Measurements from ENCODE around the gene UCN. TPM values are rescaled to one million over a fixed set of nuclear protein-coding genes. Genes with fewer than 3 reads are reported as not detected.

Gene UCN
- total RNA-seq, 1 experiment from 2014 or later, result 1.5 TPM

- no peak overlapping the region for H3K9ac ChIP-seq (ENCODE audit: extremely low read depth, insufficient read length, low read length)
- no peak overlapping the region for H3K23ac ChIP-seq (ENCODE audit: insufficient read length, low read depth, low read length)
- H2BK120ac ChIP-seq (ENCODE audit: low read depth, low read length, poor library complexity, severe bottlenecking), result no peak overlapping the region
- no peak overlapping the region for H2BK20ac ChIP-seq (ENCODE audit: low read depth, low read length, poor library complexity, severe bottlenecking)
- no peak overlapping the region for H3K27ac ChIP-seq (ENCODE audit: insufficient read length, low read depth, low read length)
- H2BK5ac ChIP-seq (ENCODE audit: insufficient read length, low read length), result no peak overlapping the region
- H4K8ac ChIP-seq (replicated peaks; ENCODE audit: insufficient read length, low read depth, low read length), result no peak overlapping the region
- H3K79me2 ChIP-seq (ENCODE audit: insufficient read depth, low read length), result no peaks in the 10 kb centered on the region
- H3K14ac ChIP-seq (ENCODE audit: insufficient read depth, low read length), result no peak overlapping the region
- H2AFZ ChIP-seq (ENCODE audit: low read length), result no peak overlapping the region
- no peaks in the 10 kb centered on the region for H3K9me3 Mint-ChIP-seq
- no peak overlapping the region for H4K5ac ChIP-seq (ENCODE audit: insufficient read length, low read depth, low read length)
- H3T11ph ChIP-seq (ENCODE audit: low read length), result no peak overlapping the region
- no peaks in the 10 kb centered on the region for H3K9me3 ChIP-seq (ENCODE audit: control insufficient read depth, low read depth, low read length)
- peaks cover 11% of the 10 kb centered on the region in 2 experiments for H3K4me1 Mint-ChIP-seq
- H3K27ac Mint-ChIP-seq, result no peak overlapping the region
- no peak for TF ChIP-seq CTCF (conservative IDR thresholded peaks at IDR 0.05)
- no peaks in the 10 kb centered on the region for H3K79me1 ChIP-seq (ENCODE audit: insufficient read depth, low read depth, low read length, poor library complexity, severe bottlenecking)
- no peak overlapping the region for H3K18ac ChIP-seq (ENCODE audit: insufficient read length, low read depth, low read length)
- H4K20me1 ChIP-seq (ENCODE audit: control insufficient read depth, insufficient read depth, insufficient read length), result no peaks in the 10 kb centered on the region
- H3K27me3 Mint-ChIP-seq (ENCODE audit: low read depth), result peaks cover 23% of the 10 kb centered on the region
- H3K27me3 ChIP-seq (ENCODE audit: insufficient read depth, low read length), result peaks cover 10% of the 10 kb centered on the region; the same call in 1 of the 2 replicates
- peaks cover 5 to 12% (median 10%) of the 10 kb centered on the region in 3 experiments; a peak in 6 of 7 replicates for H3K36me3 Mint-ChIP-seq (ENCODE audit: insufficient read depth in 1 of 3, low read depth in 3 of 3)
- H3K4me3 Mint-ChIP-seq, result no peak overlapping the region; a peak in 1 of 5 replicates
- no peak overlapping the region for H4K91ac ChIP-seq (ENCODE audit: insufficient read length, low read depth, low read length)
- H3K4ac ChIP-seq (ENCODE audit: low read depth, low read length), result no peak overlapping the region
- no peak overlapping the region for H3K4me2 ChIP-seq (ENCODE audit: insufficient read depth, insufficient read length, low read length)
- H3K23me2 ChIP-seq (ENCODE audit: insufficient read length, low read depth, low read length, poor library complexity, severe bottlenecking), result peaks cover 6% of the 10 kb centered on the region
- H2AK5ac ChIP-seq (ENCODE audit: insufficient read length, low read length), result no peak overlapping the region
- peaks cover 6% of the 10 kb centered on the region; the same call in 1 of the 2 replicates for H3K4me1 ChIP-seq (ENCODE audit: insufficient read depth, low read length)
- H3K56ac ChIP-seq (ENCODE audit: insufficient read length, low read depth, low read length), result no peak overlapping the region
- no peak overlapping the region for H2BK12ac ChIP-seq (ENCODE audit: insufficient read length, low read depth, low read length)
- no peak for DNase-seq
- no CpG with 5 or more reads among the region's 3 CpGs for WGBS (ENCODE audit: extremely low coverage, insufficient read length, low lambda C conversion rate)
- no peak overlapping the region for H2BK15ac ChIP-seq (ENCODE audit: low read depth, low read length)
These were observed 3.9 kb upstream of the UCN start for GRCh38 chr2:27312152-27312551.

Measured in H9 (cell line).